IPS-18c (cell line): ENCODE data around the gene EML4.

Source experiments
- H3K4me3 ChIP-seq: 2 replicates; pipeline ENCODE4 v1.7.0; 2013; ENCODE audit warnings: low read depth, mild to moderate bottlenecking, low read length, moderate library complexity; ENCODE audit not compliant: insufficient read depth
- H3K9me3 ChIP-seq: one replicate; pipeline ENCODE4 v1.6.1; 2013; ENCODE audit warnings: mild to moderate bottlenecking, low read length, moderate library complexity; ENCODE audit not compliant: control insufficient read depth, insufficient read depth

The EML4 gene

DNA sequence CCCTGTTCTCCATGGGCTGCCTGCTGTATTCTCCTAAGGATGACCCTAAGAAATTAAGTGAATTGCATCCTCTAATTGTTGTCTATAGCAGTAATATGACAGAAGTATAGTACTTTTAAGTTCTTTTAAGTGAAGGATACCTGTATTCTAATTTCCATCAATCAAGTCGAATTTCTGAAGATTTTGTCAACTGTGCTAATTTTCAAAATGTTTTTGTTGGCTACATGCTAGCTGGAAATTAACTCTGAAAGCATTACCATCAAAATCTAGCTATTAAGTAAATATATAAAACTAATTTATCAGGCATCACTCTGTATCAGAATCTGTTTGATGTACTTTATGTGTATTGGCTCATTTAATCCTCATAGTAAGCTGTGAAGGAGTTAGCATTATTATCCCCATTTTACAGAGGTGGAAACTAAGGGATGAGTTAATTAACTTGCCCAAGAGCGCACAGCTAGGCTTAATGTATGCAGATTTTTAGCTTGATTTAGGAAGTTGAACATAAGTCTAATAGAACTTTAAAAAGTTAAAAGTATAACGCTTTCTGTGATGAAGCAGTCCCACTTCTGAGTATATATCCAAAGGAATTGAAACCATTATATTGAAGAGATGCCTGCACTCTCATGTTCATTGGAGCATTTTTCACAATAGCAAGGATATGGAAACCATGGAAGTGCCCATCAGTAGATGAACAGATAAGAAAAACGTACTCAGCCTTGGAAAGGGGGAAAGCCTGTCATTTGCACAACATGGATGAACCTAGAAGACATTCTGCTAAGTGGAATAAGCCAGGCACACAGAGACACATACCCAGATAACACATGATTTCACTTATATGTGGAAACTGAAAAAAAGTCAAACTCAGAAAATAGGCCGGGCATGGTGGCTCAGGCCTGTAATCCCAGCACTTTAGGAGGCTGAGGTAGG, 32.0 kb downstream of the EML4 start:
- H3K9me3 ChIP-seq, result no peaks in the 10 kb centered on the region
- H3K4me3 ChIP-seq, result no peak overlapping the region

- H3K9me3 ChIP-seq, result no peaks in the 10 kb centered on the region
- H3K4me3 ChIP-seq, result no peak overlapping the region
Measured at GRCh38 chr2:42202634-42203008, 33.5 kb downstream of the EML4 start.

DNA sequence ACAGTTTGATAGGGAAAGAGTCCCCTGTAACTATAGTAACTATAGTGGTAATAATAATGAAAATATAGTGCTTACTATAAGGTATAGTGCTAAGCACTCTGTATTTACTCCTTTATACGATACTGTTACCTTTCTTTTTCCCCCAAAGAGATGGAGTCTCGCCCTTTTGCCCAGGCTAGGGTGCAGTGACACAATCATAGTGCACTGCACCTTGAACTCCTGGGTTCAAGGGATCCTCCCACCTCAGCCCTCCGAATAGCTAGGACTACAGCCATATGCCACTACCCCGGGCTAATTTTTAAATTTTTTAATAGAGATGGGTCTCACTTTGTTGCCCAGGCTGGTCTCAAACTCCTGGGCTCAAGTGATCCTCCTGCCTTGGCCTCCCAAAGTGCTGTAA, 34.6 kb downstream of the EML4 start:
- Histone ChIP-seq H3K4me3 (no peak overlapping the region), H3K9me3 (no peaks in the 10 kb centered on the region)

DNA sequence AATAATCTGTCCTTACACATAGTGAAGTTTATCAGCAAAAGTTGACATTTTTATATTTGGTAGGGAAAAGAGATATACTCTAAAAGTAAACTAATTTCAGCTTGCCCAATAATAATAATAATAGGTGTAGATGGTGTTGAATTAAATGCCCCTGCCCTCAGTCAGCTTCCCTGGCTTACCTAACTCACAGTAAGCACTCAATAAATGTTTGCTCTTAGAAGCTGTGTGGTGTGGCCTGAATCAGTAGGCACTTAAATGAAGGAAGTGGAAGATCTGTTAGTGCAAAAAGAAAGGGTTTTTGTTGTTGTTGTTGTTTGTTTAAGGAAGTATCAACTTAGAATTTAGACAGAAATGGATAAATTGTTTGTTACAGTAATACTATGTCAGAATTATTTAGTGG, 36.2 kb downstream of the EML4 start:
- Histone ChIP-seq H3K4me3 (no peak overlapping the region), H3K9me3 (no peaks in the 10 kb centered on the region)

DNA sequence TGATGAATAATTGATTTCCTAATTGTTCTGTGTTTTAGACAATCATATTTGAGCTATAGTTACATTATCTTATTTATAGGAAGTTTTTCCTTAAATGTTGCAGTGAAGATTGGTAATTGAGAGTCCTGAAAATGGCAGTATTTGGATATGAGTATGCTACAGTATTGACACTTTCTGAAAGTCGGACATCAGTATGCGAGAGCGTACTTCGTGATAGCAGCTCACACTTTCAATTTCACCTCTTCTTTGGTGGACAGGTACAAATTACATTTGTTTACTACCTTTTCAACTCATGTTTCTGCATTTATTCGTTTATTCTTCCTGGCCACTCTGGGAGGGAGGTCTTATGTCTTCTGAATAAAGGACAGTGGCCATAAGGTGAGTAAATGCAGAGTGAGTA, 38.7 kb downstream of the EML4 start:
- no peak overlapping the region for H3K4me3 ChIP-seq
- H3K9me3 ChIP-seq, result no peaks in the 10 kb centered on the region

DNA sequence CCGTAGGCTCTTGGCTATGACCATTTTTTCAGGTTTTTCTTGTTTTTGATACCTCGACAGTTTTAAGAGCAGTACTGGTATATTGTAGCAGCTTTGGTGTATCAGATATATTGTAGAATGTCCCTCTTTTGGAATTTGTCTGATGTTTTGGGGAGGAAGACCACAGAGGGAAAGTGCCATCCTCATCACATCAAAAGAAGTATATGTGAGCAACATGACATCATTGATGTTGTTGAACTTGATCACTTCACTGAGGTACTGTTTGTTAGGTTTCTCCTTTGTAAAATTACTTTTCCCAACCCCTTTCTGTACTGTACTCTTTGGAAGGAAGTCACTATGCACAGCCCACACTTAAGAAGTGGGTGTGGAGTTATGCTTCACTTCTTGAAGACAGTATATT, 41.0 kb downstream of the EML4 start:
- Histone ChIP-seq H3K9me3 (no peaks in the 10 kb centered on the region), H3K4me3 (no peak overlapping the region)

GRCh38 chr2:42211291-42211690, 42.1 kb downstream of the EML4 start:
- Histone ChIP-seq H3K9me3 (no peaks in the 10 kb centered on the region), H3K4me3 (no peak overlapping the region)

GRCh38 chr2:42214669-42215068, 45.5 kb downstream of the EML4 start:
- no peak overlapping the region for H3K4me3 ChIP-seq
- no peaks in the 10 kb centered on the region for H3K9me3 ChIP-seq

DNA sequence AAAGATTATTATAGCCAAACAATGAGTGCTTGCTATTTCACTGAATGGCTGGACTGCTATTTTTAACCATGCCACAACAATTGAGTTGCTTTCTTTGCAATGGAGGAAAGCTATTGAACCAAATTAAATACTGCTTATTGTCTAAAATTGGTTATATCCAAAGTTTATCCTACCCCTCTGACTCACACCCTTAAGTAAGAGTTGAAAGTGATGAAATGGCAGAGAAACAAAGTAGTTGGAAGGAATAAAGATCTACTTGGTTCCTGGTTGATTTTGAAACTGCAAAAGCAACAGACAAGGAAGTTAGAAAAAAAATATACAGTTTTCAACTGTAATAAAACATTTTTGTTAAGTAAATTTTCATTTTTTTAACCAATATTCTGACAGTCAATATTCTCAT, 47.5 kb downstream of the EML4 start:
- Histone ChIP-seq H3K4me3 (no peak overlapping the region), H3K9me3 (no peaks in the 10 kb centered on the region)

DNA sequence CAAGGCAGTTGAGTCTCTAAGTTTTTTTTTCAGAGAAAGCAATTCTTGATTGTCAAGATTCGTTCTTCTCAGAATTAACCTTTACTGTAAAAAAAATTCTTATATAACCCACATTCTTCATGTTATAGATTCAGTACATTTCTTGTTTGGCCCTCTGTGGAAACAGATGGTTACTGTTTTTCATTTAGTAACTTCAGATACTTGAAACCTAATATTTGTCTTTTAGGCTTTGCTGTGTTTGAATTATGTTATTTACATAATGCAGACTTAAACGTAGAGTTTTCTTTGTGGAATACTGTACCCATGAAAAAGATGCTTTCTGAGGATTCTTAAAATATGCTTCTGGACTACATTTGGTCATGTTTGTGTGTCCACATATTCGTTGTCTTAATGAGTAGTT, 48.2 kb downstream of the EML4 start:
- no peak overlapping the region for H3K4me3 ChIP-seq
- no peaks in the 10 kb centered on the region for H3K9me3 ChIP-seq

- Histone ChIP-seq H3K9me3 (no peaks in the 10 kb centered on the region), H3K4me3 (no peak overlapping the region)
Measured at GRCh38 chr2:42217914-42218313, 48.8 kb downstream of the EML4 start.

- H3K4me3 ChIP-seq, result no peak overlapping the region
- H3K9me3 ChIP-seq, result no peaks in the 10 kb centered on the region
Measured at GRCh38 chr2:42218712-42219111, 49.6 kb downstream of the EML4 start.

DNA sequence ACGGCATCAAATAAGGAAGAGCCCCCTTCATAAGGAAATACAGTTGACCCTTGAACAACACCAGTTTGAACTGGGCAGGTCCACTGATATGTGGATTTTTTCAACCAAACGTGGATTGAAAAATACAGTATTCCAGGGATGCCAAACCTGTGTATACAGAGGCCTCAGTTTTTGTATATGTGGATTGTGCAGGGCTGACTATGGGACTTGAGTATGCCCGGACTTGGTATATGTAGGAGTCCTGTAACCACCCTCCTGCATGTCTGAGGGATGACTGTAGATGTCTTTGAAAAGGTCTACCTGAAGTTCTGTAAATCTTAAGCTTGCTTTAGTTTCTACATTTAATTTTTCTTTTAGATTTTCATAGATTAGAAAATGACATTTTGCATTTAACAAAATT, 50.0 kb downstream of the EML4 start:
- no peaks in the 10 kb centered on the region for H3K9me3 ChIP-seq
- H3K4me3 ChIP-seq, result no peak overlapping the region

DNA sequence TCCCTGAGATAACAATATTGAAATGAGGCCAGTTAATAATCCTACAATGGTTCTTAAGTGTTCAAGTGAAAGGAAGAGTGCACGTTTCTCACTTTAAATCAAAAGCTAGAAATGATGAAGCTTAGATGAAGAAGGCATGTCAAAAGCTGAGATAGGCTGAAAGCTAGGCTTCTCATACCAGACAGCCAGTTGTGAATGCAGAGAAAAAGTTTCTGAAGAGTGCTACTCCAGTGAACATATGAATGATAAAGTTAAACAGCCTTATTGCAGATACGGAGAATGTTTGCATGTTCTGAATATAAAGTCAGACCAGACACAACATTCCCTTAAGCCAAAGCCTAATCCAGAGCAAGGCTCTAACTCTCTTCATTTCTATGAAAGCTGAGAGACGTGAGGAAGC, 51.4 kb downstream of the EML4 start:
- no peaks in the 10 kb centered on the region for H3K9me3 ChIP-seq
- no peak overlapping the region for H3K4me3 ChIP-seq

DNA sequence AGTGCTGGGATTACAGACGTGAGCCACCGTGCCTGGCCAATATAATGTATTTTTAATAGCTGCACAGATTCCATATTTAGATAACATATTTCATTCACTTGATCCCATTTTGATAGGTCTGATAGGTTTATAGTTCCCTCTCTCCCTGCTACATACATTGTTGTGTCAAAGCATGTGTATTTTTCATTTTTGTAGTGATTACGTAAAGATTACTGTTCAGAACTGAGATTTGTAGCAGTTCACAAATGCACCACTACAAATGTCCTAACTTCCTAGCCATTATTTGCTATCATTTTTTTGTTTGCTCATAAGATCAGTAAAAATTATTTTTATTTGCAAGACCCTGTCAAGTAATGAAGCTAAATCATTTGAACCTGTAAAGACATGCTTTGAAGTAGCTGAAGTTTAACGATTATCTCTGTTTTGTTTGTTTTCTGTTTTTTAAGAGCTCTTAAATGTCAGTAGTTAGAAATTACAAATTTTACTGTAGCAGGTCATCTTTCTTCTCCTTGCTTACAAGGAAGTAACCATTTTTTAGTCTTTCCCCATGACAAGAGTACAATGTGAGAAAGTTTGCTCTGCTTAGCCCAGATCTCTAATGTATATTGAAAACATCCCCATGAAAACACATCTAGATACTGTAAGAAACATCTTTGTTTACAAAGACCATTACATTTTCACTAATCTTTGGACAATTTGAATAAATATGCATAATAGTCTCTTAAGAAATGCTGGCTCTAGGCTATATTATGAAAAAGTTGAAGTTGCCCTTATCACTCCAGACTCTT, 54.1 kb downstream of the EML4 start:
- Histone ChIP-seq H3K9me3 (no peaks in the 10 kb centered on the region), H3K4me3 (no peak overlapping the region)

DNA sequence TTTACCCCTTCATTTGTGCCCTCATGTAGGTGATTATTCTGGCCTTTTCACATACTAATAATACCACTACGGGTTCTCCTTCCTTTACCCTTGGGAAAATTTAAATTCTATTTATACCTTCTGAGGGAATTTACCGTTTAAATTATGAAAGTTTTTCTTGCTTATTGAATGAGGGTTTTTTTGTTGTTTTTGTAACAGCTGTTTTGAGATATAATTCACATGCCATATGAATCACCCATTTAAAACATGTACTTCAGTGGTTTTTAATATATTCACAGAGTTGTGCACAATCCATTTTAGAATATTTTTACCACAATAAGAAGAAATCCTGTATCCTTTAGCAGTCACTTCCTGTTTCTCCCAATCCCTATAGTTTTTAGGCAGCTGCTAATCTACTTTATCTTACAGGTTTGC, 54.7 kb downstream of the EML4 start:
- Histone ChIP-seq H3K4me3 (no peak overlapping the region), H3K9me3 (no peaks in the 10 kb centered on the region)

DNA sequence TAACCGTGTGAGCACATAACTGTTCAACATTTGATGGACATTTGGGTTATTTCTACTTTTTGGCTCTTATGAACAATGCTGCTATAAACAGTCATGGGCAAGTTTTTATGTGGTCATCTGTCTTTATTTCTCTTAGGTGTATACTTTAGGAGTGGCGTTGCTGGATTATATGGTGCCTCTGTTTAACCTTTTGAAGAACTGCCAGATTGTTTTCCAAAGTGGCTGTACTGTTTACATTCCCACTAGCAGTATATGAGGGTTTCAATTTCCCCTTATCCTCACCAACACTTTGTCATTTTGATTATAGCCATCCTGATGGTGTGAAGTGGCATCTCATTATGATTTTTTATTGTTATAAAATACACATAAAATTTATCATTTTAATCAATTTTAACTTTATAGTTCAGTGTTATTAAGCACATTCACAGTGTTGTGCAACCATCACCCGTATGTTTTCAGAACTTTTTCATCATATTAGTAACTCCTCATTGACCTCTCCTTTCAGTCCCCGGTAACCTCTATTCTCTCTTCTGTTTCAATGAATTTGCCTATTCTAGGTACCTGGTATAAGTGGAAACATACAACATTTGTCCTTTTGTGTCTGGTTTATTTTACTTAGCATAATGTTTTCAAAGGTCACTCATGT, 55.4 kb downstream of the EML4 start:
- Histone ChIP-seq H3K9me3 (no peaks in the 10 kb centered on the region), H3K4me3 (no peak overlapping the region)

DNA sequence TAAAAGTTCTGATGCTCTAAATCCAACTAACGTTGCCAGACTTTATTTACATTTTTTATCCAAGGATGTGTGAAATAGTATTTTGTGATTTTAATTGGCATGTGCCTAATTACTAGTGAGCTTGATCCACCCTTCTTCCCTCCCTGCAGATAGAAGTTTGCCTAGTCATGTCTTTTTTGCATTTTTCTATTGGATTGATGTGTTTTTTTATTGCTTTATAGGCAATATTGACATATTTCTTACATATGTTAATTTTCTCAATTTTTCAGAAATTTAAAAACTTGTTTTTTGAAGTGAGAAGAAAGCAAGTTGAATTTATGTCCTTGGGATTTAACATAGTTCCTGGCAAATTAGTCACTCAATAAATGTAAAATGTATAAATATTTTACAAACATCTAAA, 56.4 kb downstream of the EML4 start:
- H3K9me3 ChIP-seq, result no peaks in the 10 kb centered on the region
- no peak overlapping the region for H3K4me3 ChIP-seq
